Muscle of leg (tissue), 11 donors: ENCODE results near the gene MBD3. TPM values are rescaled to one million over a fixed set of nuclear protein-coding genes. Genes with fewer than 3 reads are reported as not detected.

Experiments
- DNase-seq: peaks from one replicate; pipeline ENCODE4 v3.0.0; 2013
- H3K27ac ChIP-seq: one replicate; pipeline ENCODE4 v1.5.1; 2013; ENCODE audit warnings: mild to moderate bottlenecking, low read length, control low read depth
- H3K27me3 ChIP-seq: one replicate; pipeline ENCODE4 v1.6.1; 2013; ENCODE audit warnings: low read length; ENCODE audit not compliant: control insufficient read depth, insufficient read depth
- H3K36me3 ChIP-seq: one replicate; pipeline ENCODE4 v1.6.1; 2013; ENCODE audit warnings: low read length; ENCODE audit not compliant: control insufficient read depth, insufficient read depth
- H3K4me1 ChIP-seq: one replicate; pipeline ENCODE4 v1.6.1; 2013; ENCODE audit warnings: low read length; ENCODE audit not compliant: control insufficient read depth, insufficient read depth
- H3K4me3 ChIP-seq: one replicate; pipeline ENCODE4 v1.5.1; 2013; ENCODE audit warnings: low read length, control low read depth
- H3K9me3 ChIP-seq: replicated peaks from 2 replicates; pipeline ENCODE4 v1.6.1; 2013; ENCODE audit warnings: low read depth, low read length; ENCODE audit not compliant: control insufficient read depth
- WGBS: methylation state at CpG from one replicate; pipeline ENCODE4 v1.1.5; 2013; ENCODE audit warnings: missing lambda C conversion rate; ENCODE audit not compliant: insufficient coverage; 5-methylcytosine and 5-hydroxymethylcytosine counted together
- polyA plus RNA-seq, 8 donors: library from polyadenylated mRNA; unstranded; fragments of 120-200 nt; gene quantifications; one replicate each; pipeline versions ENCODE4 v1.2.1 to v1.2.3, GENCODE V29; 2013; ENCODE audit warnings: inconsistent platforms in 1 of 8, low replicate concordance in 1 of 8; ENCODE audit not compliant: insufficient read length in 8 of 8, insufficient read depth in 1 of 8
- total RNA-seq: library from RNA; stranded (reverse); fragments of 120-200 nt; gene quantifications from one replicate; pipeline ENCODE4 v1.2.4, GENCODE V29; 2013

MBD3 gene
- total and polyA plus RNA-seq, 9 donors, result 57.2 to 73.5 (median 68.8) TPM

- H3K9me3 ChIP-seq, result no peaks in the 10 kb centered on the region
- H3K4me3 ChIP-seq, result no peak overlapping the region
- WGBS, result 94% methylated on average over 13 of the region's 14 CpGs
- peaks cover 28% of the 10 kb centered on the region for H3K4me1 ChIP-seq
- no peak overlapping the region for H3K27ac ChIP-seq
- H3K27me3 ChIP-seq, result no peaks in the 10 kb centered on the region
- H3K36me3 ChIP-seq, result peaks cover 29% of the 10 kb centered on the region
- DNase-seq, result no peak
Observed at GRCh38 chr19:1601613-1602064, 9.0 kb upstream of the MBD3 start.

DNA sequence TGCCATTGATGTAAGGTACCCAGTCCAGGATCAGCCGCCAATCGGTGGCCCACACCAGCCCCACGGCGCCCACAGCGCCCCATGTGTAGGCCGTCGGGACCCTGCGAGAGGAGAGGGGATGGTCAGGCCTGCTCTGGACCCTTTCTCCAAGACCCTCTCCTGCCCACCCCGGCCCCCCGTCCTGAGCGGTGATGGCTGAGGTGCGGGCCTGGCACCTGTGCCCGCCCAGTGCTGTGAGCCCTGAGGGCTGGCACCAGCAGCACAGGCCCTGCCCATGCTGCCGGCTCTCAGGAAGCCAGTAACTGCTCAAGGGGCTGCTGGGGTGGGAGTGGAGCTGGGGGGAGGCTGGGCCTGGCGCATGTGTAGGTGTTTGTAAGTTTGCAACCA, 6.8 kb upstream of the MBD3 start:
- no peak for DNase-seq
- Histone ChIP-seq H3K9me3 (no peaks in the 10 kb centered on the region), H3K27me3 (no peaks in the 10 kb centered on the region), H3K4me3 (no peak overlapping the region), H3K27ac (no peak overlapping the region), H3K4me1 (peaks cover 14% of the 10 kb centered on the region), H3K36me3 (peaks cover 33% of the 10 kb centered on the region)
- 96% methylated on average over 8 of the region's 15 CpGs for WGBS

GRCh38 chr19:1598777-1599459, 6.3 kb upstream of the MBD3 start:
- peaks cover 36% of the 10 kb centered on the region for H3K36me3 ChIP-seq
- DNase-seq, result no peak
- H3K4me3 ChIP-seq, result no peak overlapping the region
- no peaks in the 10 kb centered on the region for H3K27me3 ChIP-seq
- H3K9me3 ChIP-seq, result no peaks in the 10 kb centered on the region
- no peak overlapping the region for H3K27ac ChIP-seq
- H3K4me1 ChIP-seq, result peaks cover 8% of the 10 kb centered on the region
- WGBS, result 90% methylated on average over 7 of the region's 20 CpGs

DNA sequence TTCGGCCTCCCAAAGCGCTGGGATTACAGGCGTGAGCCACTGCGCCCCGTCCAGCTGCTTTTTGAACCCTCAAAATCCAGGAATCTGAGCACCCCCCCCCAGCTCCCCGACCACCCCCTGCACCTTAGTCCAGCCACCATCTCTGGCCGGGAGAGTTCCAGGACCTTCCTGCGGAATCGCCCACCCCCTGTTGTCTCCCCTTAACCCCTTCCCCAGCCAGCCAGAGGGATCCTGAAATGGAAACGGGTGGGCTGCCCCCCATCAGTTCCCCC, 772 bp upstream of the MBD3 start:
- Histone ChIP-seq H3K27me3 (no peaks in the 10 kb centered on the region), H3K36me3 (peaks cover 26% of the 10 kb centered on the region), H3K4me3 (peak overlapping the region; percentile 82), H3K9me3 (no peaks in the 10 kb centered on the region), H3K4me1 (peaks cover 25% of the 10 kb centered on the region), H3K27ac (no peak overlapping the region)
- WGBS, result 34% methylated on average over 10 of the region's 10 CpGs
- DNase-seq, result no peak

DNA sequence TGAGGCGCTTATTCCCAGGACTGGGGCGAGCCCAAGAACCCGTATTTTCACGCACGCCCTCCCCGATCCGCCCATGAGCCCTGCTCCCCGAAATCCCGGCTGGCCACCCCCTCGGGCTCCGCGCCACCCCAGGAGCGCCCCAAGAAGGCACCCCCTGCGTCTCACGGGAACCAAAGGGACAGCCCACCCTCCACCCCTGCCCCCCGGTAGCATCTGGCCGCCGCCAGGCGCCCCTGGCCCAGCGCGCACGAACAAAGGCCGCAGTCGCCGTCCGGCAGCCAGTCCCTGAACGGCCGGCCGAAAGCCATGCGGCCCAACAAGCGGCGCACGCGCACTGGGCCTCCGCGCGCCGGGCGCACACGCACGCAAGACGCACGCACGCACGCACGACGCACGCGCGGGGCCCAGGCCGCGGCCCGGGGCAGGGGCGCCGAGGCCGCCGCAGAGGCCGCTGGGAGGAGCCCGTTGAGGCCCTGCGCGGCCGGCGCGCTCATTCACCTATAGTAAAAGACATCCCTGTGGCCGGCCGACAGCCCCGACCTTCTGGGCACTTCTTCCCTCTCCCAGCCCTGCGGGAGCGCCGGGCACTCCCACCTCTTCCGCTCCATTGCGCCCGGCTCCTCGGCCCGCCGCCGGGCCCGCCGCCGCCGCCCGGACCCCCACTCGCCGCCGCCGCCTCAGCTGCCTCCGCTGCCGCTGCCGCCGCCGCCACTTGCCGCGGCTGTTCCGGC, 476 bp downstream of the MBD3 start:
- WGBS, result under 1% methylated on average over 69 of the region's 94 CpGs
- DNase-seq, result peak; percentile 96
- Histone ChIP-seq H3K4me3 (peak overlapping the region; percentile 71), H3K36me3 (peaks cover 16% of the 10 kb centered on the region), H3K27me3 (no peaks in the 10 kb centered on the region), H3K4me1 (peaks cover 31% of the 10 kb centered on the region), H3K9me3 (no peaks in the 10 kb centered on the region), H3K27ac (peak overlapping the region; percentile 95)

GRCh38 chr19:1591421-1592023, 1.1 kb downstream of the MBD3 start:
- peak overlapping the region; percentile 87 for H3K27ac ChIP-seq
- DNase-seq, result peak; percentile 57
- 1% methylated on average over 16 of the region's 31 CpGs for WGBS

DNA sequence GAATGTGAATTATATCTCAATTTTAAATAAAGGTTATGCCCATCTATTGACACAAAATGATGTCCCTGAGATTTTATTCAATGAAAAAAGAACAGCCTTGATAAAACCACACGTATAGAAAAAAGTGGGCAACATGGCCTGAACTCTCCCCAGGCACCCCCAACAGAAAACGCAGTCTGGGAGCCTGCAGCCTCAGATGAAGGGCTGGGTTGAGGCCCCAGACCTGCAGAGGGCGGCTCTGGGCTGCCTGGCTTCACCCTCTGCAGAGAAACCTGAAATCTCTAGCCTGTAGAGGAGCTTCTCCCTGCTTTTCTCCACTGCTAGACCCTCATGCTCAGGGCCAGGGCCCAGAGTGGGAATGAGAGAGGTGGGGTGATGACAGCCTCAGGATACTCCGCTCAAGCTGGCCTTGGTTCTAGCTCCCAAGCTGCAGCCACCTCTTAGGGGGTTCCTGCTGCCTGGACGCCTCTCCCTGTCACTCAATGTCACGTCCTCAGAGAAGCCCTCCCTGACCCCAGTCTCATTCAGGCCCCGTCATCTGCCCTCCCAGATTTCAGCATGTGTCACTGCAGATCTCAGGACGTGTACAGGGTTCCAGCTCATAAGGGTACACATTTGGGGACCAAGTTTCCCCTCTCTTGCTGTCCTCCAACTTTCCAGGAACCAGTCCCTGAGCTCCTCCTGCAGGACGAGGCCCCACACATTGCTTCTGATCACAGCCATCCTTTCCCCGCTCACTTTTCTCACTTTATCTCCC, 1.8 kb downstream of the MBD3 start:
- 14% methylated on average over 9 of the region's 10 CpGs for WGBS
- peak overlapping the region; percentile 71 for H3K4me3 ChIP-seq
- no peak for DNase-seq
- peaks cover 31% of the 10 kb centered on the region for H3K4me1 ChIP-seq
- H3K9me3 ChIP-seq, result no peaks in the 10 kb centered on the region
- peaks cover 13% of the 10 kb centered on the region for H3K36me3 ChIP-seq
- peak overlapping the region; percentile 87 for H3K27ac ChIP-seq
- no peaks in the 10 kb centered on the region for H3K27me3 ChIP-seq

More at GRCh38 chr19:1591421-1592023, 1.1 kb downstream of the MBD3 start:
- no peaks in the 10 kb centered on the region for H3K27me3 ChIP-seq
- peaks cover 31% of the 10 kb centered on the region for H3K4me1 ChIP-seq
- H3K9me3 ChIP-seq, result no peaks in the 10 kb centered on the region
- peak overlapping the region; percentile 71 for H3K4me3 ChIP-seq
- peaks cover 13% of the 10 kb centered on the region for H3K36me3 ChIP-seq

- DNase-seq, result no peak
- WGBS, result 73% methylated on average over 8 of the region's 9 CpGs
- Histone ChIP-seq H3K27ac (no peak overlapping the region), H3K4me3 (no peak overlapping the region), H3K27me3 (no peaks in the 10 kb centered on the region), H3K9me3 (no peaks in the 10 kb centered on the region), H3K36me3 (peaks cover 31% of the 10 kb centered on the region), H3K4me1 (peaks cover 21% of the 10 kb centered on the region)
Observed at GRCh38 chr19:1587872-1588271, 4.8 kb downstream of the MBD3 start.

- Histone ChIP-seq H3K4me3 (no peak overlapping the region), H3K27me3 (no peaks in the 10 kb centered on the region), H3K27ac (no peak overlapping the region), H3K36me3 (peaks cover 53% of the 10 kb centered on the region), H3K4me1 (peaks cover 8% of the 10 kb centered on the region), H3K9me3 (no peaks in the 10 kb centered on the region)
- no peak for DNase-seq
- 84% methylated on average over 13 of the region's 13 CpGs for WGBS
Observed at GRCh38 chr19:1585243-1585580, 7.5 kb downstream of the MBD3 start.
